A549 (cell line): ENCODE data around the gene OTOG. TPM values are rescaled to one million over a fixed set of nuclear protein-coding genes. Genes with fewer than 3 reads are reported as not detected.

Source experiments
- ATAC-seq, 2 experiments: fragments of 200-7000 bp in 1 of 2; fragments of >200 bp in 1 of 2; cut with Nextera tagmentation in 1 of 2; cut with Tn5 transposase in 1 of 2; 3 replicates each; pipeline versions ENCODE4 v1.8.0 to v1.9.1; 2018 to 2020; ENCODE audit warnings: mild to moderate bottlenecking in 1 of 2, moderate library complexity in 1 of 2
- CTCF ChIA-PET: fragments of 300-600 bp; sonication (Branson Sonifier 250); formaldehyde crosslinking; extraction: SDS; loops from one replicate; lab custom pipeline; 2021; ENCODE audit warnings: antibody characterized with exemption, inconsistent platforms; lab: Yijun Ruan, JAX
- POLR2A ChIA-PET: fragments of 350-600 bp; formaldehyde crosslinking; extraction: SDS; loops from one replicate; lab custom pipeline; 2021; ENCODE audit warnings: antibody characterized with exemption, inconsistent platforms; lab: Yijun Ruan, JAX
- DNase-seq, 2 experiments: peaks; one replicate each; pipeline versions ENCODE4 v3.0.0 to v3.0.0-alpha.2; 2011 to 2016; ENCODE audit warnings: low read depth in 1 of 2, low spot score in 1 of 2
- FAIRE-seq: peaks from 2 replicates; lab custom pipeline; 2011; peaks lifted over from hg19 to GRCh38; lab: Jason Lieb, UNC
- H3K27ac ChIP-seq, 2 experiments: fragments of >200 bp; sonication (Bioruptor Twin); formaldehyde crosslinking; 3 replicates each; pipeline ENCODE4 v1.5.1; 2016 to 2017
- H3K4me1 ChIP-seq: fragments of >200 bp; sonication (Bioruptor Twin); formaldehyde crosslinking; 3 replicates; pipeline ENCODE4 v1.6.1; 2016
- H3K4me2 ChIP-seq: fragments of >200 bp; sonication (Bioruptor Twin); formaldehyde crosslinking; 3 replicates; pipeline ENCODE4 v1.6.1; 2016
- H3K4me3 ChIP-seq: fragments of >200 bp; sonication (Bioruptor Twin); formaldehyde crosslinking; 3 replicates; pipeline ENCODE4 v1.5.1; 2016
- H3K9me3 ChIP-seq: fragments of >200 bp; sonication (Bioruptor Twin); formaldehyde crosslinking; 3 replicates; pipeline ENCODE4 v1.6.1; 2016
- BHLHE40 ChIP-seq: IDR thresholded peaks from 2 replicates; pipeline ENCODE4 v1.6.1; 2012; ENCODE audit warnings: low read depth, low read length, inconsistent platforms
- CEBPB ChIP-seq, 2 experiments: fragments of >200 bp in 1 of 2; sonication (Bioruptor Twin) in 1 of 2; formaldehyde crosslinking in 1 of 2; IDR thresholded peaks; 2 replicates each; pipeline ENCODE4 v1.6.1; 2012 to 2016
- CHD4 ChIP-seq: fragments of 200-600 bp; sonication (generic); IDR thresholded peaks from 2 replicates; pipeline ENCODE4 v1.6.1; 2016; ENCODE audit warnings: antibody characterized with exemption, mild to moderate bottlenecking, borderline replicate concordance
- FOSB ChIP-seq: fragments of 250-450 bp; sonication (Bioruptor Pico); IDR thresholded peaks from 2 replicates; pipeline ENCODE4 v1.5.0; 2020; ENCODE audit warnings: mild to moderate bottlenecking, moderate library complexity
- FOSL2 ChIP-seq, 2 experiments: fragments of 450-650 bp in 1 of 2; fragments of >200 bp in 1 of 2; sonication (Bioruptor Twin) in 1 of 2; formaldehyde crosslinking; IDR thresholded peaks; 2 replicates each; pipeline versions ENCODE4 v1.5.0 to v1.6.1; 2016 to 2020; ENCODE audit warnings: mild to moderate bottlenecking in 1 of 2, moderate library complexity in 1 of 2
- HOXB13 ChIP-seq: fragments of 250-450 bp; sonication (Bioruptor Pico); IDR thresholded peaks from 2 replicates; pipeline ENCODE4 v1.5.0; 2020; ENCODE audit warnings: low read depth, mild to moderate bottlenecking, moderate library complexity
- JUNB ChIP-seq: fragments of >200 bp; sonication (Bioruptor Twin); formaldehyde crosslinking; IDR thresholded peaks from 2 replicates; pipeline ENCODE4 v1.6.1; 2016
- KDM1A ChIP-seq: fragments of 200-600 bp; sonication (generic); IDR thresholded peaks from 2 replicates; pipeline ENCODE4 v1.6.1; 2016; ENCODE audit warnings: low read depth, mild to moderate bottlenecking
- KDM5A ChIP-seq: fragments of 200-600 bp; sonication (generic); IDR thresholded peaks from 2 replicates; pipeline ENCODE4 v1.6.1; 2016; ENCODE audit warnings: antibody characterized with exemption, mild to moderate bottlenecking
- MAFK ChIP-seq: fragments of 450-650 bp; IDR thresholded peaks from 2 replicates; pipeline ENCODE4 v1.6.1; 2014; ENCODE audit not compliant: partially characterized antibody
- MAZ ChIP-seq: fragments of 150-350 bp; IDR thresholded peaks from 2 replicates; pipeline ENCODE4 v1.6.1; 2014; ENCODE audit warnings: antibody characterized with exemption, low read depth, low read length, borderline replicate concordance
- NFE2L2 ChIP-seq: fragments of 150-350 bp; conservative IDR thresholded peaks from 2 replicates; pipeline ENCODE4 v1.6.1; 2014; ENCODE audit warnings: low read length
- NR3C1 ChIP-seq: fragments of >200 bp; sonication (Bioruptor Twin); formaldehyde crosslinking; IDR thresholded peaks from 3 replicates; pipeline ENCODE4 v1.6.1; 2017
- POLR2AphosphoS2 ChIP-seq: conservative IDR thresholded peaks from 2 replicates; pipeline ENCODE4 v1.6.1; 2012; ENCODE audit warnings: low read length, improper control_type of control experiment, inconsistent platforms
- RARB ChIP-seq: fragments of 250-450 bp; sonication (Bioruptor Pico); IDR thresholded peaks from 2 replicates; pipeline ENCODE4 v1.8.0; 2021; ENCODE audit warnings: mild to moderate bottlenecking, moderate library complexity
- SMC3 ChIP-seq: fragments of >200 bp; sonication (Bioruptor Twin); formaldehyde crosslinking; IDR thresholded peaks from 3 replicates; pipeline ENCODE4 v1.6.1; 2018; ENCODE audit warnings: inconsistent platforms
- ZC3H11A ChIP-seq: fragments of 450-650 bp; IDR thresholded peaks from 2 replicates; pipeline ENCODE4 v1.6.1; 2014; ENCODE audit warnings: antibody characterized with exemption, mild to moderate bottlenecking
- ZNF302 ChIP-seq: fragments of 250-450 bp; sonication (Bioruptor Pico); IDR thresholded peaks from 2 replicates; pipeline ENCODE4 v1.9.0; 2021; ENCODE audit warnings: inconsistent platforms, mild to moderate bottlenecking, moderate library complexity
- WGBS: methylation state at CpG from one replicate; pipeline ENCODE4 v1.1.6; 2017; ENCODE audit errors: missing lambda C conversion rate; 5-methylcytosine and 5-hydroxymethylcytosine counted together
- polyA plus RNA-seq, 4 experiments: library from polyadenylated mRNA; depleted of rRNA in 3 of 4; stranded (reverse); fragments of >200 nt; fragmentation: RNase III in 1 of 4; extraction: RNeasy Plus Mini Kit Qiagen cat#74134 plus additional on column Dnase treatment in 1 of 4; gene quantifications; 2 replicates in 3 of 4; 3 replicates in 1 of 4; pipeline ENCODE4 v1.2.3, GENCODE V29; 2011 to 2017
- TF ChIP-seq, protein P1 (sequence below): fragments of >200 bp; sonication (Bioruptor Twin); formaldehyde crosslinking; IDR thresholded peaks from 2 replicates; pipeline ENCODE4 v1.6.1; 2016
- TF ChIP-seq, protein P2 (sequence below): fragments of 250-450 bp; sonication (Bioruptor Pico); IDR thresholded peaks from 2 replicates; pipeline ENCODE4 v1.5.0; 2021; ENCODE audit warnings: mild to moderate bottlenecking, moderate library complexity, borderline replicate concordance
- TF ChIP-seq, protein P3 (sequence below): fragments of >200 bp; sonication (Bioruptor Twin); formaldehyde crosslinking; IDR thresholded peaks from 3 replicates; pipeline ENCODE4 v1.5.1; 2016
- TF ChIP-seq, protein P4 (sequence below): fragments of 200-600 bp; sonication (generic); IDR thresholded peaks from 2 replicates; pipeline ENCODE4 v1.6.1; 2016; ENCODE audit warnings: antibody characterized with exemption, mild to moderate bottlenecking, moderate library complexity
- TF ChIP-seq, protein P5 (sequence below): fragments of 450-650 bp; IDR thresholded peaks from 2 replicates; pipeline ENCODE4 v1.6.1; 2014; ENCODE audit warnings: antibody characterized with exemption
- TF ChIP-seq, protein P6 (sequence below): IDR thresholded peaks from 2 replicates; pipeline ENCODE4 v1.6.1; 2012
- TF ChIP-seq, protein P7 (sequence below): IDR thresholded peaks from 2 replicates; pipeline ENCODE4 v1.6.1; 2012
- TF ChIP-seq, protein P8 (sequence below): fragments of 250-450 bp; sonication (Bioruptor Pico); IDR thresholded peaks from 2 replicates; pipeline ENCODE4 v1.5.0; 2020; ENCODE audit warnings: low read depth, mild to moderate bottlenecking, moderate library complexity

OTOG gene
- polyA plus RNA-seq, 2 of the 4 experiments (the other 2 are of a cell fraction): not detected

DNA sequence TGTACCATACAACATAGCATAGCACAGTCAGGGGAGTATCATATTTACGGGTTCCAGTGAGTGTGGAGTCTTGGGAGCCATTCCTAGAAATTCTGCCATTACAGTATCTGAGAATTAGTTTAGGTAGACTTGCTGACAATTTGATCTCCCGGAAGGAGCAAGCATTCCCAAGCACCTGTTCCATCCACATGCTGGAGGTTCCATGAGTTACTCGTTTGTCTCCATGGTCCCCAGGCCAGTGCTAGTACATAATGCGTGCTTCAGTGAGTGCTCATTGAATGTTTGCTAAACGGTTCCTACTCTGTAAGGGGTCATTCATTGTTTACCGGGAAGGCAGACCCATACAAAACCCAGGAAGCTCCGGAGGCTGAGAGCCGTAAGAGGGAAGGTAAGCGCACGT is 144.9 kb downstream of the OTOG start:
- ATAC-seq (no peak), FAIRE-seq (no peak), DNase-seq (no peak)
- H3K4me2 ChIP-seq: no peak overlapping the region
- ChIA-PET CTCF (no interaction called here), POLR2A (no interaction called here)
- H3K4me3 ChIP-seq: no peak overlapping the region
- 17% methylated on average over 10 of the region's 10 CpGs for WGBS
- H3K4me1 ChIP-seq: no peaks in the 10 kb centered on the region
- H3K27ac ChIP-seq: no peak overlapping the region
- TF ChIP-seq MAZ (no peak), MAFK (no peak), KDM5A (no peak), RARB (CRISPR knock-in tag) (no peak), CHD4 (no peak), KDM1A (no peak), ZC3H11A (no peak), NR3C1 (no peak), SMC3 (no peak), JUNB (no peak), FOSL2 (IDR thresholded peaks at IDR 0.05) (no peak), FOSL2 (CRISPR knock-in tag; IDR thresholded peaks at IDR 0.05) (no peak), ZNF302 (CRISPR knock-in tag) (no peak)
- TF ChIP-seq, protein P1, sequence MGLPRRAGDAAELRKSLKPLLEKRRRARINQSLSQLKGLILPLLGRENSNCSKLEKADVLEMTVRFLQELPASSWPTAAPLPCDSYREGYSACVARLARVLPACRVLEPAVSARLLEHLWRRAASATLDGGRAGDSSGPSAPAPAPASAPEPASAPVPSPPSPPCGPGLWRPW: no peak
- TF ChIP-seq, protein P2, sequence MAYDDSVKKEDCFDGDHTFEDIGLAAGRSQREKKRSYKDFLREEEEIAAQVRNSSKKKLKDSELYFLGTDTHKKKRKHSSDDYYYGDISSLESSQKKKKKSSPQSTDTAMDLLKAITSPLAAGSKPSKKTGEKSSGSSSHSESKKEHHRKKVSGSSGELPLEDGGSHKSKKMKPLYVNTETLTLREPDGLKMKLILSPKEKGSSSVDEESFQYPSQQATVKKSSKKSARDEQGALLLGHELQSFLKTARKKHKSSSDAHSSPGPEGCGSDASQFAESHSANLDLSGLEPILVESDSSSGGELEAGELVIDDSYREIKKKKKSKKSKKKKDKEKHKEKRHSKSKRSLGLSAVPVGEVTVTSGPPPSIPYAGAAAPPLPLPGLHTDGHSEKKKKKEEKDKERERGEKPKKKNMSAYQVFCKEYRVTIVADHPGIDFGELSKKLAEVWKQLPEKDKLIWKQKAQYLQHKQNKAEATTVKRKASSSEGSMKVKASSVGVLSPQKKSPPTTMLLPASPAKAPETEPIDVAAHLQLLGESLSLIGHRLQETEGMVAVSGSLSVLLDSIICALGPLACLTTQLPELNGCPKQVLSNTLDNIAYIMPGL: no peak
- no peaks in the 10 kb centered on the region for H3K9me3 ChIP-seq

DNA sequence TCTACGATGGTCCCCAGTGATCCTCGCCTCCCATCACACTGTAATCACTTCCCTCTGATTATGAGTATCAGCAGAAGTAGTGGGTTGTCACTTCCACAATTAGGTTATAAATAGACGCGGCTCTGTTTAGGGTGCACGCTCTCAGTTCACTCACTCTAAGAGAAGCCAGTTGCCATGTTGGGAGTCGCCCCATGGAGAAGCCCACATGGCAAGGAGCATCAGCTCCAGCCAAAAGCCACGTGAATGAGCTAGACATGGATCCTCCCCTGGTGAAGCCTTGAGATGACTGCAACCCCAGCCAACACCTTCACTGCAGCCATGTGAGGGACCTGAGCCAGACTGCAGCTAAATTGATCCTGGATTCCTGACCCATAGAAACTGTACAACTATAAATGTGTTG is 145.9 kb downstream of the OTOG start:
- 43% methylated on average over 7 of the region's 7 CpGs for WGBS
- H3K4me1 ChIP-seq: no peaks in the 10 kb centered on the region
- TF ChIP-seq, protein P3, sequence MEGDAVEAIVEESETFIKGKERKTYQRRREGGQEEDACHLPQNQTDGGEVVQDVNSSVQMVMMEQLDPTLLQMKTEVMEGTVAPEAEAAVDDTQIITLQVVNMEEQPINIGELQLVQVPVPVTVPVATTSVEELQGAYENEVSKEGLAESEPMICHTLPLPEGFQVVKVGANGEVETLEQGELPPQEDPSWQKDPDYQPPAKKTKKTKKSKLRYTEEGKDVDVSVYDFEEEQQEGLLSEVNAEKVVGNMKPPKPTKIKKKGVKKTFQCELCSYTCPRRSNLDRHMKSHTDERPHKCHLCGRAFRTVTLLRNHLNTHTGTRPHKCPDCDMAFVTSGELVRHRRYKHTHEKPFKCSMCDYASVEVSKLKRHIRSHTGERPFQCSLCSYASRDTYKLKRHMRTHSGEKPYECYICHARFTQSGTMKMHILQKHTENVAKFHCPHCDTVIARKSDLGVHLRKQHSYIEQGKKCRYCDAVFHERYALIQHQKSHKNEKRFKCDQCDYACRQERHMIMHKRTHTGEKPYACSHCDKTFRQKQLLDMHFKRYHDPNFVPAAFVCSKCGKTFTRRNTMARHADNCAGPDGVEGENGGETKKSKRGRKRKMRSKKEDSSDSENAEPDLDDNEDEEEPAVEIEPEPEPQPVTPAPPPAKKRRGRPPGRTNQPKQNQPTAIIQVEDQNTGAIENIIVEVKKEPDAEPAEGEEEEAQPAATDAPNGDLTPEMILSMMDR: no peak
- TF ChIP-seq NFE2L2: no peak
- TF ChIP-seq, protein P4, sequence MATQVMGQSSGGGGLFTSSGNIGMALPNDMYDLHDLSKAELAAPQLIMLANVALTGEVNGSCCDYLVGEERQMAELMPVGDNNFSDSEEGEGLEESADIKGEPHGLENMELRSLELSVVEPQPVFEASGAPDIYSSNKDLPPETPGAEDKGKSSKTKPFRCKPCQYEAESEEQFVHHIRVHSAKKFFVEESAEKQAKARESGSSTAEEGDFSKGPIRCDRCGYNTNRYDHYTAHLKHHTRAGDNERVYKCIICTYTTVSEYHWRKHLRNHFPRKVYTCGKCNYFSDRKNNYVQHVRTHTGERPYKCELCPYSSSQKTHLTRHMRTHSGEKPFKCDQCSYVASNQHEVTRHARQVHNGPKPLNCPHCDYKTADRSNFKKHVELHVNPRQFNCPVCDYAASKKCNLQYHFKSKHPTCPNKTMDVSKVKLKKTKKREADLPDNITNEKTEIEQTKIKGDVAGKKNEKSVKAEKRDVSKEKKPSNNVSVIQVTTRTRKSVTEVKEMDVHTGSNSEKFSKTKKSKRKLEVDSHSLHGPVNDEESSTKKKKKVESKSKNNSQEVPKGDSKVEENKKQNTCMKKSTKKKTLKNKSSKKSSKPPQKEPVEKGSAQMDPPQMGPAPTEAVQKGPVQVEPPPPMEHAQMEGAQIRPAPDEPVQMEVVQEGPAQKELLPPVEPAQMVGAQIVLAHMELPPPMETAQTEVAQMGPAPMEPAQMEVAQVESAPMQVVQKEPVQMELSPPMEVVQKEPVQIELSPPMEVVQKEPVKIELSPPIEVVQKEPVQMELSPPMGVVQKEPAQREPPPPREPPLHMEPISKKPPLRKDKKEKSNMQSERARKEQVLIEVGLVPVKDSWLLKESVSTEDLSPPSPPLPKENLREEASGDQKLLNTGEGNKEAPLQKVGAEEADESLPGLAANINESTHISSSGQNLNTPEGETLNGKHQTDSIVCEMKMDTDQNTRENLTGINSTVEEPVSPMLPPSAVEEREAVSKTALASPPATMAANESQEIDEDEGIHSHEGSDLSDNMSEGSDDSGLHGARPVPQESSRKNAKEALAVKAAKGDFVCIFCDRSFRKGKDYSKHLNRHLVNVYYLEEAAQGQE: no peak
- no peak for TF ChIP-seq BHLHE40
- TF ChIP-seq, protein P5, sequence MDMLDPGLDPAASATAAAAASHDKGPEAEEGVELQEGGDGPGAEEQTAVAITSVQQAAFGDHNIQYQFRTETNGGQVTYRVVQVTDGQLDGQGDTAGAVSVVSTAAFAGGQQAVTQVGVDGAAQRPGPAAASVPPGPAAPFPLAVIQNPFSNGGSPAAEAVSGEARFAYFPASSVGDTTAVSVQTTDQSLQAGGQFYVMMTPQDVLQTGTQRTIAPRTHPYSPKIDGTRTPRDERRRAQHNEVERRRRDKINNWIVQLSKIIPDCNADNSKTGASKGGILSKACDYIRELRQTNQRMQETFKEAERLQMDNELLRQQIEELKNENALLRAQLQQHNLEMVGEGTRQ: no peak
- no peak for TF ChIP-seq CEBPB (IDR thresholded peaks at IDR 0.05)
- TF ChIP-seq FOSB (CRISPR knock-in tag): no peak
- TF ChIP-seq, protein P6, sequence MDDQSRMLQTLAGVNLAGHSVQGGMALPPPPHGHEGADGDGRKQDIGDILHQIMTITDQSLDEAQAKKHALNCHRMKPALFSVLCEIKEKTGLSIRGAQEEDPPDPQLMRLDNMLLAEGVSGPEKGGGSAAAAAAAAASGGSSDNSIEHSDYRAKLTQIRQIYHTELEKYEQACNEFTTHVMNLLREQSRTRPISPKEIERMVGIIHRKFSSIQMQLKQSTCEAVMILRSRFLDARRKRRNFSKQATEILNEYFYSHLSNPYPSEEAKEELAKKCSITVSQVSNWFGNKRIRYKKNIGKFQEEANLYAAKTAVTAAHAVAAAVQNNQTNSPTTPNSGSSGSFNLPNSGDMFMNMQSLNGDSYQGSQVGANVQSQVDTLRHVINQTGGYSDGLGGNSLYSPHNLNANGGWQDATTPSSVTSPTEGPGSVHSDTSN: no peak
- no peak for TF ChIP-seq POLR2AphosphoS2
- no peak for TF ChIP-seq MAZ
- TF ChIP-seq, protein P7, sequence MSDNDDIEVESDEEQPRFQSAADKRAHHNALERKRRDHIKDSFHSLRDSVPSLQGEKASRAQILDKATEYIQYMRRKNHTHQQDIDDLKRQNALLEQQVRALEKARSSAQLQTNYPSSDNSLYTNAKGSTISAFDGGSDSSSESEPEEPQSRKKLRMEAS: no peak
- TF ChIP-seq, protein P8, sequence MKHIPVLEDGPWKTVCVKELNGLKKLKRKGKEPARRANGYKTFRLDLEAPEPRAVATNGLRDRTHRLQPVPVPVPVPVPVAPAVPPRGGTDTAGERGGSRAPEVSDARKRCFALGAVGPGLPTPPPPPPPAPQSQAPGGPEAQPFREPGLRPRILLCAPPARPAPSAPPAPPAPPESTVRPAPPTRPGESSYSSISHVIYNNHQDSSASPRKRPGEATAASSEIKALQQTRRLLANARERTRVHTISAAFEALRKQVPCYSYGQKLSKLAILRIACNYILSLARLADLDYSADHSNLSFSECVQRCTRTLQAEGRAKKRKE (CRISPR knock-in tag): no peak
- no peak for TF ChIP-seq HOXB13 (CRISPR knock-in tag)
- DNase-seq (no peak), FAIRE-seq (no peak), ATAC-seq (no peak)
- no peak overlapping the region for H3K4me2 ChIP-seq
- H3K4me3 ChIP-seq: no peak overlapping the region
- CTCF ChIA-PET: no interaction called here
- POLR2A ChIA-PET: no interaction called here
- no peaks in the 10 kb centered on the region for H3K9me3 ChIP-seq
- H3K27ac ChIP-seq: no peak overlapping the region
